HepG2 (cell line): ENCODE data around the gene ADGRF1. TPM values are rescaled to one million over a fixed set of nuclear protein-coding genes. Genes with fewer than 3 reads are reported as not detected.

Experiments used
- ARID5B ChIP-seq: IDR thresholded peaks from 2 replicates; pipeline ENCODE4 v1.4.0; 2020; ENCODE audit warnings: mild to moderate bottlenecking, missing genetic modification reagents
- ATF3 ChIP-seq: sonication (generic); formaldehyde crosslinking; IDR thresholded peaks from 2 replicates; pipeline ENCODE4 v1.4.0; 2020; ENCODE audit warnings: missing genetic modification reagents
- DDIT3 ChIP-seq: sonication (generic); formaldehyde crosslinking; IDR thresholded peaks from 2 replicates; pipeline ENCODE4 v1.4.0; 2020; ENCODE audit warnings: mild to moderate bottlenecking, missing genetic modification reagents
- HDAC1 ChIP-seq: sonication (generic); formaldehyde crosslinking; IDR thresholded peaks from 2 replicates; pipeline ENCODE4 v1.5.1; 2020; ENCODE audit warnings: mild to moderate bottlenecking, missing genetic modification reagents
- HDAC6 ChIP-seq: fragments of 200-600 bp; sonication (generic); IDR thresholded peaks from 2 replicates; pipeline ENCODE4 v1.7.0; 2017; ENCODE audit warnings: mild to moderate bottlenecking, antibody characterized with exemption, low read length, low read depth
- KDM3A ChIP-seq: IDR thresholded peaks from 2 replicates; pipeline ENCODE4 v1.6.1; 2018; ENCODE audit warnings: low read depth, missing compliant biosample characterization
- REST ChIP-seq, 2 experiments: IDR thresholded peaks; 2 replicates each; pipeline ENCODE4 v1.6.1; 2011 to 2012; ENCODE audit warnings: low read length in 2 of 2, borderline replicate concordance in 1 of 2, low read depth in 1 of 2, mild to moderate bottlenecking in 1 of 2, moderate library complexity in 1 of 2
- SPEN ChIP-seq: sonication (generic); formaldehyde crosslinking; IDR thresholded peaks from 2 replicates; pipeline ENCODE4 v1.5.1; 2020; ENCODE audit warnings: low read depth, mild to moderate bottlenecking, missing genetic modification reagents
- TBL1XR1 ChIP-seq: fragments of 150-350 bp; IDR thresholded peaks from 2 replicates; pipeline ENCODE4 v1.6.1; 2014; ENCODE audit warnings: borderline replicate concordance, low read length; ENCODE audit not compliant: partially characterized antibody
- ZFAT ChIP-seq: sonication (generic); formaldehyde crosslinking; conservative IDR thresholded peaks from 2 replicates; pipeline ENCODE4 v1.8.1; 2023; ENCODE audit warnings: missing genetic modification reagents, inconsistent platforms
- ZFYVE20 ChIP-seq: sonication (generic); formaldehyde crosslinking; IDR thresholded peaks from 2 replicates; pipeline ENCODE4 v1.8.0; 2023; ENCODE audit warnings: low read depth, mild to moderate bottlenecking, moderate library complexity, missing genetic modification reagents, borderline replicate concordance
- ZNF256 ChIP-seq: sonication (generic); formaldehyde crosslinking; conservative IDR thresholded peaks from 2 replicates; pipeline ENCODE4 v1.4.0; 2020; ENCODE audit warnings: missing genetic modification reagents
- ZNF446 ChIP-seq: sonication (generic); formaldehyde crosslinking; IDR thresholded peaks from 2 replicates; pipeline ENCODE4 v1.5.0; 2020; ENCODE audit warnings: mild to moderate bottlenecking, missing genetic modification reagents
- ZNF546 ChIP-seq: sonication (generic); formaldehyde crosslinking; conservative IDR thresholded peaks from 2 replicates; pipeline ENCODE4 v1.8.1; 2023; ENCODE audit warnings: mild to moderate bottlenecking, missing genetic modification reagents
- ZNF549 ChIP-seq: sonication (generic); formaldehyde crosslinking; IDR thresholded peaks from 2 replicates; pipeline ENCODE4 v1.5.0; 2020; ENCODE audit warnings: missing genetic modification reagents
- ZNF75D ChIP-seq: sonication (generic); formaldehyde crosslinking; IDR thresholded peaks from 2 replicates; pipeline ENCODE4 v1.8.1; 2023; ENCODE audit warnings: missing genetic modification reagents, mild to moderate bottlenecking, borderline replicate concordance
- polyA plus RNA-seq, 8 experiments: library from polyadenylated mRNA; depleted of rRNA in 3 of 8; stranded (reverse) in 7 of 8; unstranded in 1 of 8; fragments of >200 nt; fragmentation: Illumina TruSeq in 4 of 8; extraction: Trizol in 4 of 8; gene quantifications; 2 replicates each; pipeline versions ENCODE4 v1.2.1 to v1.2.3, GENCODE V29; 2011 to 2016; ENCODE audit warnings: low read depth in 4 of 8, missing spikeins in 1 of 8, mixed read lengths in 1 of 8; ENCODE audit not compliant: insufficient read depth in 1 of 8
- total RNA-seq, 5 experiments: library from RNA; depleted of rRNA; stranded (reverse); fragments of >200 nt; fragmentation: Illumina TruSeq; extraction: Trizol; gene quantifications; 2 replicates each; pipeline ENCODE4 v1.2.3, GENCODE V29; 2016; ENCODE audit warnings: low read depth in 1 of 5
- TF ChIP-seq, protein P1 (sequence below): sonication (generic); formaldehyde crosslinking; IDR thresholded peaks from 2 replicates; pipeline ENCODE4 v1.4.0; 2020; ENCODE audit warnings: missing genetic modification reagents
- TF ChIP-seq, protein P2 (sequence below), 2 experiments: sonication (generic) in 1 of 2; formaldehyde crosslinking in 1 of 2; IDR thresholded peaks; 2 replicates each; pipeline versions ENCODE4 v1.4.0 to v1.6.1; 2018 to 2020; ENCODE audit warnings: missing genetic modification reagents in 2 of 2, borderline replicate concordance in 1 of 2, low read depth in 1 of 2, mild to moderate bottlenecking in 1 of 2, missing biosample characterization in 1 of 2

Gene ADGRF1
- total and polyA plus RNA-seq, 2 of the 13 experiments (the other 11 are each of a cell fraction or from before 2014, with no cell fraction given): not detected

DNA sequence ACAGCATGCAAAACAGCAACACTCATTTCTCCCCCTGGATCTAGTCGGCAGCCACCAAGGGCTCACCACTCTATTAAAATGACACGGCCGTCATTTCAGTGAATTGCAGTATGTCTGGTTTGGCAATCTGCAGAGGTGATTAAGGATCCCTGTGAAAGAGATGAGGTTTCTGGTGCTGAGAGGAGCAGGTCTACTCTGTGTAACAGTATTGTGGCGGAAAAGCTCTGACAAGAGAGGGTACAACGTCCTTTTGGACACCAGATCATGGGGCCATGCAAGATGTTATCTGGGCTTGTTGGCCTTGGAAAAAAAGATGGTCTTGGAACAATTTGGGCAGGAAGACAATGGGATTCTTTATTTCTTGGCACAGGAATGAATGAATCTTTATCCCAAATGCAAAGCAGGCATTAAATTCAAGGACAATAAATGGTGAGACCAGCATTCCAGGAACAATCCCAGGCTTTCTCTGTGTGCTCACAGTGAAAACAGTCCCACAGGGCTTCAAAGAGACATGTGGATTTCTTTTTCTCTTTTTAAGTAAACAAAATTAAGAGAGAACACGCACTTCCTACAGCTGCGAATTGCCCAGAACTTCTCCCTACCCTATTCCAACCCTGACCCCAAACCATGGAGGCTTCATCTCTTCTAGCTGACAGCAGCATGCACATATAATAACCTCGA lies 33.7 kb upstream of the ADGRF1 start (continued):
- peak in 1 of 2 experiments; percentile 64; a peak in 1 of 4 replicates for TF ChIP-seq REST (IDR thresholded peaks at IDR 0.05; ENCODE audit: borderline replicate concordance in 1 of 2, low read depth in 1 of 2, low read length in 2 of 2)
- no peak for TF ChIP-seq ZNF256
- no peak for TF ChIP-seq ZFYVE20 (CRISPR knock-in tag)
- peak; percentile 98 for TF ChIP-seq ARID5B (CRISPR knock-in tag)
- peak; percentile 41 for TF ChIP-seq TBL1XR1
- no peak for TF ChIP-seq ZNF446 (CRISPR knock-in tag)
- TF ChIP-seq ATF3 (CRISPR knock-in tag): peak; percentile 65; the same call in 1 of the 2 replicates
- no peak for TF ChIP-seq ZNF546
- TF ChIP-seq, protein P1, sequence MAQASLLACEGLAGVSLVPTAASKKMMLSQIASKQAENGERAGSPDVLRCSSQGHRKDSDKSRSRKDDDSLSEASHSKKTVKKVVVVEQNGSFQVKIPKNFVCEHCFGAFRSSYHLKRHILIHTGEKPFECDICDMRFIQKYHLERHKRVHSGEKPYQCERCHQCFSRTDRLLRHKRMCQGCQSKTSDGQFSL (CRISPR knock-in tag): no peak
- TF ChIP-seq, protein P2, sequence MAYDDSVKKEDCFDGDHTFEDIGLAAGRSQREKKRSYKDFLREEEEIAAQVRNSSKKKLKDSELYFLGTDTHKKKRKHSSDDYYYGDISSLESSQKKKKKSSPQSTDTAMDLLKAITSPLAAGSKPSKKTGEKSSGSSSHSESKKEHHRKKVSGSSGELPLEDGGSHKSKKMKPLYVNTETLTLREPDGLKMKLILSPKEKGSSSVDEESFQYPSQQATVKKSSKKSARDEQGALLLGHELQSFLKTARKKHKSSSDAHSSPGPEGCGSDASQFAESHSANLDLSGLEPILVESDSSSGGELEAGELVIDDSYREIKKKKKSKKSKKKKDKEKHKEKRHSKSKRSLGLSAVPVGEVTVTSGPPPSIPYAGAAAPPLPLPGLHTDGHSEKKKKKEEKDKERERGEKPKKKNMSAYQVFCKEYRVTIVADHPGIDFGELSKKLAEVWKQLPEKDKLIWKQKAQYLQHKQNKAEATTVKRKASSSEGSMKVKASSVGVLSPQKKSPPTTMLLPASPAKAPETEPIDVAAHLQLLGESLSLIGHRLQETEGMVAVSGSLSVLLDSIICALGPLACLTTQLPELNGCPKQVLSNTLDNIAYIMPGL (CRISPR knock-in tag; IDR thresholded peaks at IDR 0.05; ENCODE audit: borderline replicate concordance in 1 of 2, low read depth in 1 of 2): no peak; a peak in 1 of 4 replicates
- no peak for TF ChIP-seq ZNF549 (CRISPR knock-in tag)
- no peak for TF ChIP-seq DDIT3 (CRISPR knock-in tag)
- TF ChIP-seq HDAC6: no peak
- no peak for TF ChIP-seq ZNF75D
- TF ChIP-seq SPEN (CRISPR knock-in tag): peak; percentile 25; the same call in 1 of the 2 replicates
- no peak; the same call in 1 of the 2 replicates for TF ChIP-seq HDAC1 (CRISPR knock-in tag)
- TF ChIP-seq ZFAT: no peak
- peak; percentile 40; the same call in 1 of the 2 replicates for TF ChIP-seq KDM3A
